H9 (cell line): ENCODE measurements around the gene LMTK2. TPM values are rescaled to one million over a fixed set of nuclear protein-coding genes. Genes with fewer than 3 reads are reported as not detected.
A peak's percentile ranks its signal among the peaks of the same experiment; 100 is the strongest.

Source experiments
- DNase-seq: peaks from one replicate; pipeline ENCODE4 v3.0.0-alpha.2; 2017
- H2AFZ ChIP-seq: one replicate; pipeline ENCODE4 v1.6.1; 2013; ENCODE audit warnings: mild to moderate bottlenecking, low read length, control low read depth, moderate library complexity
- H2AK5ac ChIP-seq: 2 replicates; pipeline ENCODE4 v1.6.1; 2013; ENCODE audit warnings: low read length, control low read depth, mixed read lengths; ENCODE audit not compliant: insufficient read length
- H2BK120ac ChIP-seq: one replicate; pipeline ENCODE4 v1.6.1; 2013; ENCODE audit warnings: low read depth, mild to moderate bottlenecking, low read length, control low read depth, inconsistent platforms; ENCODE audit not compliant: poor library complexity, severe bottlenecking
- H2BK12ac ChIP-seq: 2 replicates; pipeline ENCODE4 v1.6.1; 2013; ENCODE audit warnings: low read length, control low read depth, mixed read lengths, low read depth; ENCODE audit not compliant: insufficient read length
- H2BK15ac ChIP-seq: 2 replicates; pipeline ENCODE4 v1.6.1; 2013; ENCODE audit warnings: low read depth, low read length, control low read depth
- H2BK20ac ChIP-seq: one replicate; pipeline ENCODE4 v1.6.1; 2013; ENCODE audit warnings: low read depth, mild to moderate bottlenecking, low read length, control low read depth, inconsistent platforms; ENCODE audit not compliant: poor library complexity, severe bottlenecking
- H2BK5ac ChIP-seq: 2 replicates; pipeline ENCODE4 v1.6.1; 2013; ENCODE audit warnings: low read length, control low read depth, mixed read lengths; ENCODE audit not compliant: insufficient read length
- H3K14ac ChIP-seq: 2 replicates; pipeline ENCODE4 v1.6.1; 2013; ENCODE audit warnings: low read length, control low read depth; ENCODE audit not compliant: insufficient read depth
- H3K18ac ChIP-seq: 2 replicates; pipeline ENCODE4 v1.6.1; 2013; ENCODE audit warnings: low read depth, mild to moderate bottlenecking, mixed read lengths, low read length, control low read depth; ENCODE audit not compliant: insufficient read length
- H3K23ac ChIP-seq: 2 replicates; pipeline ENCODE4 v1.6.1; 2013; ENCODE audit warnings: low read length, control low read depth, mixed read lengths, low read depth; ENCODE audit not compliant: insufficient read length
- H3K23me2 ChIP-seq: 2 replicates; pipeline ENCODE4 v1.6.1; 2013; ENCODE audit warnings: low read depth, mild to moderate bottlenecking, mixed read lengths, low read length, control low read depth; ENCODE audit not compliant: insufficient read length, poor library complexity, severe bottlenecking
- H3K27ac ChIP-seq: 2 replicates; pipeline ENCODE4 v1.5.1; 2013; ENCODE audit warnings: low read length, control low read depth, mixed read lengths, low read depth; ENCODE audit not compliant: insufficient read length
- H3K27me3 ChIP-seq: 2 replicates; pipeline ENCODE4 v1.6.1; 2013; ENCODE audit warnings: low read length, control low read depth, inconsistent platforms; ENCODE audit not compliant: insufficient read depth
- H3K4ac ChIP-seq: 2 replicates; pipeline ENCODE4 v1.6.1; 2013; ENCODE audit warnings: low read depth, mild to moderate bottlenecking, control low read depth, inconsistent platforms, low read length, moderate library complexity
- H3K4me1 ChIP-seq: 2 replicates; pipeline ENCODE4 v1.6.1; 2013; ENCODE audit warnings: low read length, control low read depth, inconsistent platforms; ENCODE audit not compliant: insufficient read depth
- H3K4me2 ChIP-seq: 2 replicates; pipeline ENCODE4 v1.6.1; 2013; ENCODE audit warnings: low read length, control low read depth, mixed read lengths; ENCODE audit not compliant: insufficient read length, insufficient read depth
- H3K56ac ChIP-seq: 2 replicates; pipeline ENCODE4 v1.6.1; 2013; ENCODE audit warnings: low read depth, mild to moderate bottlenecking, mixed read lengths, low read length, control low read depth; ENCODE audit not compliant: insufficient read length
- H3K79me1 ChIP-seq: 2 replicates; pipeline ENCODE4 v1.6.1; 2013; ENCODE audit warnings: low read depth, mild to moderate bottlenecking, moderate library complexity, low read length, control low read depth, inconsistent platforms; ENCODE audit not compliant: insufficient read depth, poor library complexity, severe bottlenecking
- H3K79me2 ChIP-seq: 2 replicates; pipeline ENCODE4 v1.6.1; 2013; ENCODE audit warnings: low read length, control low read depth, inconsistent platforms; ENCODE audit not compliant: insufficient read depth
- H3K9ac ChIP-seq: 2 replicates; pipeline ENCODE4 v1.6.1; 2013; ENCODE audit warnings: low read length, control low read depth, mixed read lengths; ENCODE audit not compliant: insufficient read length; ENCODE audit errors: extremely low read depth
- H3K9me3 ChIP-seq: one replicate; pipeline ENCODE4 v1.6.1; 2013; ENCODE audit warnings: low read depth, low read length, inconsistent platforms; ENCODE audit not compliant: control insufficient read depth
- H3T11ph ChIP-seq: one replicate; pipeline ENCODE4 v1.6.1; 2013; ENCODE audit warnings: mild to moderate bottlenecking, low read length, control low read depth, inconsistent platforms
- H4K20me1 ChIP-seq: one replicate; pipeline ENCODE4 v1.6.1; 2013; ENCODE audit not compliant: control insufficient read depth, insufficient read length, insufficient read depth
- H4K5ac ChIP-seq: 2 replicates; pipeline ENCODE4 v1.6.1; 2013; ENCODE audit warnings: low read depth, mild to moderate bottlenecking, mixed read lengths, low read length, control low read depth; ENCODE audit not compliant: insufficient read length
- H4K8ac ChIP-seq: replicated peaks from 2 replicates; pipeline ENCODE4 v1.6.1; 2013; ENCODE audit warnings: low read length, control low read depth, mixed read lengths, low read depth; ENCODE audit not compliant: insufficient read length
- H4K91ac ChIP-seq: 2 replicates; pipeline ENCODE4 v1.6.1; 2013; ENCODE audit warnings: low read depth, mild to moderate bottlenecking, moderate library complexity, mixed read lengths, low read length, control low read depth; ENCODE audit not compliant: insufficient read length
- H3K27ac Mint-ChIP-seq, 3 experiments: 2 replicates in 2 of 3; 3 replicates in 1 of 3; pipeline ENCODE4 v1.8.0; 2020 to 2021; ENCODE audit warnings: mixed read lengths in 3 of 3, mild to moderate bottlenecking in 1 of 3, moderate library complexity in 1 of 3
- H3K27me3 Mint-ChIP-seq: 2 replicates; pipeline ENCODE4 v1.8.0; 2021; ENCODE audit warnings: low read depth, mild to moderate bottlenecking, moderate library complexity, mixed read lengths
- H3K36me3 Mint-ChIP-seq, 3 experiments: 2 replicates in 2 of 3; 3 replicates in 1 of 3; pipeline ENCODE4 v1.8.0; 2020 to 2021; ENCODE audit warnings: low read depth in 3 of 3, mixed read lengths in 3 of 3; ENCODE audit not compliant: insufficient read depth in 1 of 3
- H3K4me1 Mint-ChIP-seq, 2 experiments: 2 replicates each; pipeline ENCODE4 v1.8.0; 2020; ENCODE audit warnings: mixed read lengths in 2 of 2
- H3K4me3 Mint-ChIP-seq, 2 experiments: 2 replicates in 1 of 2; 3 replicates in 1 of 2; pipeline ENCODE4 v1.8.0; 2020 to 2021; ENCODE audit warnings: mild to moderate bottlenecking in 2 of 2, mixed read lengths in 2 of 2, moderate library complexity in 1 of 2
- H3K9me3 Mint-ChIP-seq, 2 experiments: 2 replicates in 1 of 2; 3 replicates in 1 of 2; pipeline ENCODE4 v1.8.0; 2020; ENCODE audit warnings: mild to moderate bottlenecking in 2 of 2, mixed read lengths in 2 of 2, moderate library complexity in 1 of 2
- CTCF ChIP-seq: fragments of 200-600 bp; sonication (generic); conservative IDR thresholded peaks from 3 replicates; pipeline ENCODE4 v1.8.0; 2021; ENCODE audit warnings: antibody characterized with exemption, mild to moderate bottlenecking
- WGBS: extraction: QIAGEN DNeasy Blood & Tissue Kit; methylation state at CpG from one replicate; pipeline ENCODE4 v1.1.7; 2013; ENCODE audit warnings: missing lambda C conversion rate, low lambda C conversion rate, mixed read lengths; ENCODE audit not compliant: insufficient read length; ENCODE audit errors: extremely low coverage; 5-methylcytosine and 5-hydroxymethylcytosine counted together
- total RNA-seq: library from RNA; stranded (reverse); gene quantifications from 2 replicates; pipeline ENCODE4 v1.2.1, GENCODE V29; 2021

LMTK2 gene
- total RNA-seq, 1 experiment from 2014 or later, result 24.9 TPM

GRCh38 chr7:98135984-98136383 lies 29.3 kb downstream of the LMTK2 start:
- no peaks in the 10 kb centered on the region for H3K23me2 ChIP-seq
- H3K4me1 ChIP-seq, result no peaks in the 10 kb centered on the region
- no peak overlapping the region for H4K91ac ChIP-seq
- H3K27me3 Mint-ChIP-seq, result no peaks in the 10 kb centered on the region
- H2BK15ac ChIP-seq, result no peak overlapping the region
- no peak overlapping the region for H4K8ac ChIP-seq
- no peak overlapping the region for H4K5ac ChIP-seq
- DNase-seq, result no peak
- WGBS, result no CpG with 5 or more reads among the region's 5 CpGs
- H2BK120ac ChIP-seq, result no peak overlapping the region
- no peak overlapping the region for H3K18ac ChIP-seq
- H2AFZ ChIP-seq, result no peak overlapping the region
- H3K23ac ChIP-seq, result no peak overlapping the region
- no peaks in the 10 kb centered on the region for H3K79me1 ChIP-seq
- no peak overlapping the region for H3K56ac ChIP-seq
- H3T11ph ChIP-seq, result no peak overlapping the region
- H3K27ac Mint-ChIP-seq, result peak overlapping the region; percentile 30 to 93 (median 41); a peak in 6 of 7 replicates
- H3K9ac ChIP-seq, result no peak overlapping the region
- TF ChIP-seq CTCF, result no peak
- no peaks in the 10 kb centered on the region for H3K9me3 Mint-ChIP-seq
- H4K20me1 ChIP-seq, result no peaks in the 10 kb centered on the region
- H2BK5ac ChIP-seq, result no peak overlapping the region
- H2BK12ac ChIP-seq, result no peak overlapping the region
- no peak overlapping the region for H2AK5ac ChIP-seq
- no peak overlapping the region for H3K14ac ChIP-seq
- no peaks in the 10 kb centered on the region for H3K27me3 ChIP-seq
- no peak overlapping the region for H3K4ac ChIP-seq
- H3K4me2 ChIP-seq, result no peak overlapping the region
- no peak overlapping the region for H3K4me3 Mint-ChIP-seq
- peaks cover 57 to 58% of the 10 kb centered on the region in 2 experiments for H3K4me1 Mint-ChIP-seq
- H3K79me2 ChIP-seq, result peaks cover 3% of the 10 kb centered on the region; the same call in 1 of the 2 replicates
- H3K36me3 Mint-ChIP-seq, result peaks cover 5 to 27% (median 19%) of the 10 kb centered on the region in 3 experiments; a peak in 5 of 7 replicates
- H3K27ac ChIP-seq, result no peak overlapping the region
- no peak overlapping the region for H2BK20ac ChIP-seq
- H3K9me3 ChIP-seq, result no peaks in the 10 kb centered on the region
